ENCODE data around the gene POLQ.
"Not testable (repeated sequence)": the region's sequence is repeated elsewhere in the genome, so short reads cannot be mapped to it uniquely, and the experiment has no call there.

The POLQ gene

DNA sequence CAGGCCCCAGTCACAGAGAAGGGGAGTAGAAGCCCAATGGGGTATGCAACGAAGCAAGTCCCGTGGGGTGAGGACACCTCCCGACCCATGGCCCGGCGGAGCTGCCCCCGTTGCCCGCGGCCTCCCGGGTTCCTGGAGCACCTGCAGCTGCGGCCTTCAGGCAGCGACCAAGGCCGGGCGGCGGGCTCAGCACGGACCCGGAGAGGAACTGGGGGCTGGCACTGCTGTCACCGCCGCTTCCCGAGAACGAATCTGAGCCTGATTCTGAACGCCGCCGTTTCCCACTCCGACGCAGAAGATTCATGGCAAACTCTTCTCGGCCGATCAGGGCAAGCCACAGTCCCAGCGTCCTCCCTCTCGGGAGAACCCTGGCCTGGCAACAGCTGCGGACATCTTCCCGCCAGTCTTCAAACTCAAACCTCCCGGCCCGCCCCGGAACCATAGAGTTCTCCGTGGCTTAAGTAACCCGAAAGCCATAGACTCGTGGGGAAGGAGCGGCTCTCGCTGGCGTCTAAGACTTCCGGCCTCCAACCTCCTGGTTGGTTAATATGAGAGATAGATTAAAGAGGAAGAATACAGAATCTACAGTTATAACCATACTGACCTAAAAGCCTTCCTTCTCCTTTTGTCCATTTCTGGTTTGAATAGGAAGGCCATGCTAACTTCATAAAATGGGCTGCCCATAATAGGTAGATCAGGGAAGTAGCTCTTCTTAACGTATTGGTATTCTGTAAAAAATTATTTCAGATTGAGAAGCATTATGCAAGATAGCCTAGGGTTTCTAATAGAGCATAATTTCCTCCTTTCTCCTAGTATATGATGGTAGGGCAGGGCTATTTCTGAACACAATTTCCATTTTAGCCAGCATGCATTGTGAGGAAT, at the start of gene POLQ:
POLQ (minus strand) TSS at position 415 of the 882 bp plus-strand sequence; CDS start at position 304, 111 bp downstream.
- peak; percentile 28 to 97 (median 84) for DNase-seq

- no peak for DNase-seq
These were observed 49.1 kb upstream of the POLQ start for GRCh38 chr3:121594850-121595249.

GRCh38 chr3:121593806-121594205, 48.0 kb upstream of the POLQ start:
- not testable (repeated sequence) for DNase-seq

DNA sequence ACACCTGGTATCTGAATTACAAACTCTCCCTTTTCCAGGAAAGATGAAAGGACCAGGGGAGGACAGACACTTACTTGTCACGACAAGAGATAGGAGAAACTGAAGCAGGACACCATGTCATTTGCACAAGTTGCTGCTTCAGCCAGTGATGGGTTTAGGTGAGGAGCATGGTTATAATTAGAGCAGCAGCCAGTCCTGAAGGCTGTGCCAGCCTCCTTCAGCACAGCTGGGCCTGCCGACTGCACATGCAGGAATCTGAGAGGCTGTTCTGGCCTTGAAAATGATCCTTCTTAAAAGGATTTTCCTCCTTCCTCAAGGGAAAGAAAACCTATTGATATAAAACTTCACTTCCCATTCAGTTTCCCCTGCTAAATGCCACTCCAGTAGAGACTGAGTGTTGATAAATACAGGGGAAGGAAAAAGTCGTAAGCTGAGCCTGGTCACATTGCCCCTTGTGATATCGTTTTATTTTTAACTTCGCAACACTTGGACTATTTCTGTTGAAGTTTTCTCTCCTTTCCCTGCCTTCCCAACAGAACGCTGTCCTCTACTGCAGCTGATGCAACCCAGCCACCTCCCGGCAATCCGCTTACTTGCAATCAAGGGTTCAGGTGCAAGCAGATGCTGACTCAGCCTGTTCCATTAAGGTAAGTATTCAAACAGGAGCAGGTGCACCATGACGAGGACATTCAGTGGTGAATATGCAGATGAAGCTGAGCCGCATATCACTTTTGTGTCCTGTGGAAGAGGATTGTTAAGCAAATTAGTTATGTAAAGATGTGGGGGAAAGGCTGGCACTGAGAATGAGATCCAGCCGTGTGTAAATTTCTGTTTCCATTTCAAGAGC, 47.3 kb upstream of the POLQ start, which contains the start of gene FBXO40:
FBXO40 (plus strand) TSS at position 524 of the 847 bp plus-strand sequence. CDS start 27,197 bp downstream, outside the sequence.
- peak in 1 of 56 donors; percentile 4 for DNase-seq

GRCh38 chr3:121584418-121584817, 38.6 kb upstream of the POLQ start:
- DNase-seq, result no peak

- DNase-seq, result no peak
These were observed 35.9 kb upstream of the POLQ start for GRCh38 chr3:121581691-121582090.

DNA sequence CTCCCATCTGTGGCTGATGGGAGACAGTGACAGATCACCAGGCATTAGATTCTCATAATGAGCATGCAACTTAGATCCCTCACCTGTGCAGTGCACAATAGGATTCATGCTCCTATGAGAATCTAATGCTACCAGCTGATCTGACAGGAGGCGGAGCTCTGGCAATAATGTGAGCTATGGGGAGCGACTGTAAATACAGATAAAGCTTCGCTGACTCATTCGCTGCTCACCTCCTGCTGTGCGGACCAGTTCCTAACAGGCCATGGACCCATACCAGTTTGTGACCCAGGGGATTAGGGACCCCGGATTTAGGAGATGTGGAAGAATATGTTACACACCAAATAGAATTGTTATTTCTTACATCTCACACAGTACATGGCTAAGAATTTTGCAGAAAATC, 28.7 kb upstream of the POLQ start:
- no peak for DNase-seq

- DNase-seq, result no peak
These were observed 21.9 kb upstream of the POLQ start, which contains the start of gene ARGFX for GRCh38 chr3:121567649-121568048. Gene ARGFX, plus strand, starts transcription at chr3:121567949. Its CDS starts 2,765 bp downstream, at chr3:121570714.

GRCh38 chr3:121566773-121567172, 21.0 kb upstream of the POLQ start:
- DNase-seq, result no peak

GRCh38 chr3:121562148-121562547, 16.4 kb upstream of the POLQ start:
- DNase-seq, result no peak

- no peak for DNase-seq
These were observed 11.7 kb upstream of the POLQ start for GRCh38 chr3:121557426-121557934.

DNA sequence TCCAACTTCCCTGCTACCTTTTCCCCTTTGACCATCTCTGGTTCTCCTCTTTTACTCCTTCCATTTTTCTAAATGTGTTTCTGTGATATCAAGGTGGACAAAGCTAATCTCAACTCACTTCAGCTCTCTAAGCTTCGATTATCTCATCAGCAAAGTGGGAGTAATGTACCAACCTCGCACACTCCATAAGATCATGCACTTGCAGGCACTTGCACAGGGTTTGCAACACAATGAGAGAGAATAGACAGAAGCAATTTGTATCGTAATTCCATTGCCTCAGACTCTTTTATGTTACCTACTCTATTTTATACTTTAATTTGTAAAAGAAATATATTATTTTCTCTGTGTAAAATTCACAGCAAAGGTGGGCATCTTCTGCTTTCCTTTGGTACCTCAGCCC, 7.0 kb upstream of the POLQ start:
- no peak for DNase-seq

DNA sequence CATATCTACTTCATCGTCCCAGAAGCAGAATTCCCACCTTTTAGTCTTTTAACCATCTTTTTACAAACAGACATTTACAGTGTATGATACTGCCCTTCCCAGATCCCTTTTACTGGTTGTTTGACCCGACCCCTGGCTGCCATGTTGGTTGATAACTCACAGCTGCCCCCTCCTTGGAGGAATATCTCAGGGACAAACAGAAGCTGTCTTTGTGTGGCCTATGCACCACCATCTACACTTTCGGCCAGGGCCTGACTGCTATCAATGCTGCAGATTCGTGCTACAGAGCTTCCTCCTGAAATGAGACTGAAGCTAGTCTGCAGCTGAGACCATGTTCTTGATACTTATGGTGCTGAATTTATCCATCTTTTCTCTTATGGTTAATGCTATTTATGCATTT, 6.6 kb upstream of the POLQ start:
- DNase-seq, result peak in 12 of 56 donors; percentile 1 to 23 (median 4)

- no peak for DNase-seq
These were observed 677 bp downstream of the POLQ start for GRCh38 chr3:121545049-121545573.

GRCh38 chr3:121542924-121543323, 2.9 kb downstream of the POLQ start:
- DNase-seq, result no peak

GRCh38 chr3:121531269-121531668, 14.5 kb downstream of the POLQ start:
- no peak for DNase-seq

DNA sequence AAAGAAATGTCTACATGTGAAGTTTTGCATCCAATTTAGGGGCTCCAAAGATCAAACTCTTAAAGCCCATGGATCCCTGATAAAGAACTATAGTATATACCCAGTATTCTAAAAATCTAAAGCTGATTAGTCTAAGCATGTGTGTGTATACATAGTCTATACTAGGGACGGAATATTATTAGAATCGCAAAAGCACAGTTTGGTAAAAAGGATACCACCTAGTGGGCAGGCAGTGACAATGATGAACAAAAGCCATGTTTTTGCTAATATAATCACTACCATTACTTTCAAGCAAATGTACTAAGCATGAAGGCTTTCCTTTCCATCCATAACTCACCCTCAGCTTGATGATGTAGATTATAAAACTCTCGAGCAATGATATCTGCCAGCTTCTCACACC, 16.5 kb downstream of the POLQ start:
- DNase-seq, result no peak

- no peak for DNase-seq
These were observed 25.3 kb downstream of the POLQ start for GRCh38 chr3:121520510-121520909.

DNA sequence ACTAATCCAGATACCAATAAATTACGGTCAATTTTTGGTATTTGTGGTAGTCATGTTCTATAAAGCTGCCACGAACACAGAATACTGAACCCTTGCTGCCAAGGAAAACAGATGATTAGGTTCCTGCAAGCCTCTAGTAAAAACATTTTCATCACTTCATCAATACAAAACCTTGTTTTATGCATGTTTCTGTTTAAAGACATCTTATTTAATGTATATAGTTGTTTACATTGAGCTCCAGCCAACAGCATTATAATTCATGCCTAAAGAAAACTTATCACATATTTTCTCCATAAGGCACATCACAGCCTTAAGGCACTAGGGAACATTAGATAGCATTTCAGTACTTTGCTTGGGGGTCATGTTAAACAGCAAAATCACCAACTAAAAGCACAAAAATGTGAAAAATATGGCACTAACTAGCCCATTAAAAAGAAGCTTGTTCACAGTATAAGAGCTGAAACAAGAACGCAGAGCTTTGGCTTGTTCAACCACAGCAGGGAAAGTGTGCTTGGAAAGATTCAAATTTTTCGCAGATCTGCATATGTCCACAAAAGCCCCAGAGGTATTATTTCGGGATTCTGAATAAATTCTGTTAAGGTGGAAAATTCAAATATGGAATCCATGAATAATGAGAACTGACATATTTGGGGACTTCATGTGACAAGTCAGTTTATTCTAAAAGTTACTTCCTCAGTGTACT, 27.7 kb downstream of the POLQ start:
- DNase-seq, result no peak

- DNase-seq, result no peak
These were observed 29.9 kb downstream of the POLQ start for GRCh38 chr3:121515862-121516261.

DNA sequence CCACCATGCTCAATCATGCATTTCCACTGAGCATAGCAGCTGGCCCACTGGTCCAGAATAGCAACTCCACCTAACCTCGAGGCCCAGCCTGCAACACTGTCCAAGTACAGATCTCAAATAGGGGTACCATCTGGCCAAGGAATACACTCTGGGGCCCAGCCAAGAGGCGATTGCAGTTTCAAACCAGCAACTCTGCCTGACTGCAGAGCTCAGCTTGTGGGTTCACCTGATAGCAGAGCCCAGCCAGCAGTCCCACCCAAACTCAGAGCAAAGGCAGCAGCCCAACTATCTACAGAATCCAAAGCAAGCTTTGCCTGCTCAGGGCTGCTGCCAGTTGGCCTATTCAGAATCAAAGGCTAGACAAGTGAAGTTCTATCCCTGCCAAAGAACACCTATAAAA, 30.5 kb downstream of the POLQ start:
- no peak for DNase-seq
